Ishikawa (cell line): ENCODE results near the gene SLAIN2.

ENCODE experiments used
- CEBPB ChIP-seq: IDR thresholded peaks from 2 replicates; pipeline ENCODE4 v1.6.1; 2012
- CREB1 ChIP-seq: IDR thresholded peaks from 2 replicates; pipeline ENCODE4 v1.6.1; 2012; ENCODE audit warnings: low read depth
- EGR1 ChIP-seq: IDR thresholded peaks from 2 replicates; pipeline ENCODE4 v1.6.1; 2012
- EP300 ChIP-seq: IDR thresholded peaks from 2 replicates; pipeline ENCODE4 v1.6.1; 2012; ENCODE audit warnings: borderline replicate concordance
- FOXM1 ChIP-seq: IDR thresholded peaks from 2 replicates; pipeline ENCODE4 v1.6.1; 2012; ENCODE audit warnings: low read depth, borderline replicate concordance
- MAX ChIP-seq: IDR thresholded peaks from 2 replicates; pipeline ENCODE4 v1.6.1; 2012
- NFIC ChIP-seq: IDR thresholded peaks from 2 replicates; pipeline ENCODE4 v1.6.1; 2012
- RAD21 ChIP-seq: IDR thresholded peaks from 2 replicates; pipeline ENCODE4 v1.6.1; 2012; ENCODE audit warnings: low read depth
- TAF1 ChIP-seq: IDR thresholded peaks from 2 replicates; pipeline ENCODE4 v1.6.1; 2012; ENCODE audit warnings: low read depth, mild to moderate bottlenecking
- TCF12 ChIP-seq: IDR thresholded peaks from 2 replicates; pipeline ENCODE4 v1.6.1; 2012; ENCODE audit warnings: low read depth
- TEAD4 ChIP-seq: IDR thresholded peaks from 2 replicates; pipeline ENCODE4 v1.6.1; 2012
- YY1 ChIP-seq: IDR thresholded peaks from 2 replicates; pipeline ENCODE4 v1.6.1; 2012; ENCODE audit warnings: low read depth
- ZBTB7A ChIP-seq: IDR thresholded peaks from 2 replicates; pipeline ENCODE4 v1.6.1; 2012; ENCODE audit warnings: low read depth
- TF ChIP-seq, protein P1 (sequence below): IDR thresholded peaks from 2 replicates; pipeline ENCODE4 v1.6.1; 2012; ENCODE audit warnings: low read depth, mild to moderate bottlenecking
- TF ChIP-seq, protein P2 (sequence below): IDR thresholded peaks from 2 replicates; pipeline ENCODE4 v1.6.1; 2012

The SLAIN2 gene

DNA sequence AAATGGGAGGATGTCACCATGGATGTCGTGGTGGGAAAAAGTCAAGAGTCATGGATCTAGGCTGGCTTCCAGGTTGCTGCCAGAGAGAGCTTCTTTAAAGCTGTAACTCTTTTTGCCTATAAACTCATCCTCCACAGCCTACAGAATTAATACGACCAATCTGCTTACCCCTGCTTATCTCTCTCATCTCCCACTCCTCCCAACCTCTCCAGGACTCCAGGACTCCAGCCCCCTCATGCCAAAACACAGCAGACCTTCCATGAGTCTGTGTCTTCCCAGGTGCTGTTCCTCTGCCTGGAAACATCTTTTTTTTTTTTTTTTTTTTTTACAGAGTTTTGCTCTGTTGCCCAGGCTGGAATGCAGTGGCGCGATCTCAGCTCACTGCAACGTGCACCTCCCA is 126.6 kb downstream of the SLAIN2 start:
- TF ChIP-seq TCF12 (no peak), CREB1 (no peak), FOXM1 (no peak), RAD21 (no peak), CEBPB (no peak), ZBTB7A (no peak), EGR1 (no peak), NFIC (no peak), MAX (no peak), EP300 (no peak), TAF1 (no peak), YY1 (no peak), TEAD4 (no peak)
- TF ChIP-seq, protein P1, sequence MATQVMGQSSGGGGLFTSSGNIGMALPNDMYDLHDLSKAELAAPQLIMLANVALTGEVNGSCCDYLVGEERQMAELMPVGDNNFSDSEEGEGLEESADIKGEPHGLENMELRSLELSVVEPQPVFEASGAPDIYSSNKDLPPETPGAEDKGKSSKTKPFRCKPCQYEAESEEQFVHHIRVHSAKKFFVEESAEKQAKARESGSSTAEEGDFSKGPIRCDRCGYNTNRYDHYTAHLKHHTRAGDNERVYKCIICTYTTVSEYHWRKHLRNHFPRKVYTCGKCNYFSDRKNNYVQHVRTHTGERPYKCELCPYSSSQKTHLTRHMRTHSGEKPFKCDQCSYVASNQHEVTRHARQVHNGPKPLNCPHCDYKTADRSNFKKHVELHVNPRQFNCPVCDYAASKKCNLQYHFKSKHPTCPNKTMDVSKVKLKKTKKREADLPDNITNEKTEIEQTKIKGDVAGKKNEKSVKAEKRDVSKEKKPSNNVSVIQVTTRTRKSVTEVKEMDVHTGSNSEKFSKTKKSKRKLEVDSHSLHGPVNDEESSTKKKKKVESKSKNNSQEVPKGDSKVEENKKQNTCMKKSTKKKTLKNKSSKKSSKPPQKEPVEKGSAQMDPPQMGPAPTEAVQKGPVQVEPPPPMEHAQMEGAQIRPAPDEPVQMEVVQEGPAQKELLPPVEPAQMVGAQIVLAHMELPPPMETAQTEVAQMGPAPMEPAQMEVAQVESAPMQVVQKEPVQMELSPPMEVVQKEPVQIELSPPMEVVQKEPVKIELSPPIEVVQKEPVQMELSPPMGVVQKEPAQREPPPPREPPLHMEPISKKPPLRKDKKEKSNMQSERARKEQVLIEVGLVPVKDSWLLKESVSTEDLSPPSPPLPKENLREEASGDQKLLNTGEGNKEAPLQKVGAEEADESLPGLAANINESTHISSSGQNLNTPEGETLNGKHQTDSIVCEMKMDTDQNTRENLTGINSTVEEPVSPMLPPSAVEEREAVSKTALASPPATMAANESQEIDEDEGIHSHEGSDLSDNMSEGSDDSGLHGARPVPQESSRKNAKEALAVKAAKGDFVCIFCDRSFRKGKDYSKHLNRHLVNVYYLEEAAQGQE, result no peak
- TF ChIP-seq, protein P2, sequence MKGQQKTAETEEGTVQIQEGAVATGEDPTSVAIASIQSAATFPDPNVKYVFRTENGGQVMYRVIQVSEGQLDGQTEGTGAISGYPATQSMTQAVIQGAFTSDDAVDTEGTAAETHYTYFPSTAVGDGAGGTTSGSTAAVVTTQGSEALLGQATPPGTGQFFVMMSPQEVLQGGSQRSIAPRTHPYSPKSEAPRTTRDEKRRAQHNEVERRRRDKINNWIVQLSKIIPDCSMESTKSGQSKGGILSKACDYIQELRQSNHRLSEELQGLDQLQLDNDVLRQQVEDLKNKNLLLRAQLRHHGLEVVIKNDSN, result no peak

DNA sequence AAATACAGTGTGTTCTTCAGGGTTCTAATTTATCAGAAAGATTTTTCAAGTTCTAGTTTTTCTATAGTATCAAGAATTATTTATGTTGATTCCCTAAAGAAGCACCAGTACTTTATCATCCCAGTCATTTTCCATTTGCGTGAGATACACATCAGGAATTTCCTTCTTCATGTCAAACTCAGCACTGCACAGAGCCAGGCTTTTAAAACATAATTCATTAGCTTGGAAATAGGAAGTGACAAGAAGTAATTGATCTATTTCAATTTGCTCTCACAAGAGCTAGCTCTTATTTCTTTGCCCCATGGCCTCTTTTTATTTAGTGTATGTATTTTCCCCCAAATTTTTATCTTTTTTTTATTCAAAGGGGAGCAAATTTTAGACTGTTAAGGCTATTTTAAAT is 128.8 kb downstream of the SLAIN2 start:
- TF ChIP-seq CREB1, result no peak
- no peak for TF ChIP-seq TAF1
- TF ChIP-seq NFIC, result no peak

- TF ChIP-seq, protein P2, result no peak
- TF ChIP-seq CREB1 (no peak), FOXM1 (no peak), YY1 (no peak), TCF12 (no peak), TEAD4 (no peak), TAF1 (no peak), EP300 (no peak), MAX (no peak), EGR1 (no peak), CEBPB (no peak), ZBTB7A (no peak), NFIC (no peak), RAD21 (no peak)
- TF ChIP-seq, protein P1, result no peak
Observed at GRCh38 chr4:48470570-48470969, 129.2 kb downstream of the SLAIN2 start.

DNA sequence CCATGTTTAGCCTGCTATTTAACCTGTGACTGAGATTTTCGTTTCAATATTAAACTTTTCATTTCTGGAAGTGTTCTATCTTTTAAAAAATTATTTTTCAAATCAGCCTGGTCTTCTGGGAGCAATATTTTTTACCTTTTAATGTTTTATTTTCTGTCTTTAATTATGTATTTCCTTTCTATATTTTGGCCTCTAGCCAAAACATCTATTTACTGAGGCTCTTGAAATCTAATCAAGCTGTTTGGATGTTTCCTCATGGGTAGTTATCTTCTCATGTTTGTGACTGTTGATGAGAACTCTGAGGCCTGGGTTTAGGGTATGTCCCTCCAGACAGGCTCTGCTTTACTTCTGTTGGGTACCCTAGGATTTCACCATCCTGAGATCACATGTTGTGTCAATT is 131.5 kb downstream of the SLAIN2 start:
- TF ChIP-seq, protein P1, result no peak
- TF ChIP-seq TCF12, result no peak
- no peak for TF ChIP-seq YY1
- no peak for TF ChIP-seq RAD21
- no peak for TF ChIP-seq CREB1
- TF ChIP-seq FOXM1, result no peak
- no peak for TF ChIP-seq CEBPB
- TF ChIP-seq TAF1, result no peak
- TF ChIP-seq EP300, result no peak
- no peak for TF ChIP-seq MAX
- no peak for TF ChIP-seq TEAD4
- TF ChIP-seq, protein P2, result no peak
- TF ChIP-seq NFIC, result no peak
- no peak for TF ChIP-seq ZBTB7A
